Spleen (tissue), 13 donors: Measurements from ENCODE around the gene ASH1L. TPM values are rescaled to one million over a fixed set of nuclear protein-coding genes. Genes with fewer than 3 reads are reported as not detected.
"Not testable (repeated sequence)": the region's sequence is repeated elsewhere in the genome, so short reads cannot be mapped to it uniquely, and the experiment has no call there.

Experiments
- DNase-seq: peaks from one replicate; pipeline ENCODE4 v3.0.0-alpha.2; 2020
- H3K27ac ChIP-seq, 8 donors: fragments of 200-600 bp; sonication (generic) in 7 of 8; 1 replicate in 4 of 8; 2 replicates in 4 of 8; pipeline versions ENCODE4 v1.5.0 to v1.8.0; 2016 to 2021; ENCODE audit warnings: inconsistent platforms in 4 of 8, mild to moderate bottlenecking in 4 of 8, moderate library complexity in 1 of 8
- H3K27me3 ChIP-seq, 7 donors: fragments of 200-600 bp; sonication (generic) in 6 of 7; replicated peaks in 1 of 7; 1 replicate in 4 of 7; 2 replicates in 3 of 7; pipeline versions ENCODE4 v1.5.0 to v1.8.0; 2016 to 2021; ENCODE audit warnings: inconsistent platforms in 3 of 7, mild to moderate bottlenecking in 1 of 7
- H3K36me3 ChIP-seq, 6 donors: fragments of 200-600 bp; sonication (generic) in 5 of 6; 1 replicate in 4 of 6; 2 replicates in 2 of 6; pipeline versions ENCODE4 v1.5.0 to v1.8.0; 2016 to 2021; ENCODE audit warnings: inconsistent platforms in 2 of 6
- H3K4me1 ChIP-seq, 6 donors: fragments of 200-600 bp; sonication (generic) in 5 of 6; 1 replicate in 3 of 6; 2 replicates in 3 of 6; pipeline versions ENCODE4 v1.5.0 to v1.8.0; 2016 to 2021; ENCODE audit warnings: inconsistent platforms in 3 of 6
- H3K4me3 ChIP-seq, 8 donors: fragments of 200-600 bp; sonication (generic) in 7 of 8; 1 replicate in 4 of 8; 2 replicates in 4 of 8; pipeline versions ENCODE4 v1.5.0 to v1.8.0; 2016 to 2021; ENCODE audit warnings: inconsistent platforms in 4 of 8, mild to moderate bottlenecking in 4 of 8, moderate library complexity in 2 of 8
- H3K9me3 ChIP-seq, 8 donors: fragments of 200-600 bp; sonication (generic) in 7 of 8; 1 replicate in 4 of 8; 2 replicates in 4 of 8; pipeline versions ENCODE4 v1.5.0 to v1.8.0; 2016 to 2021; ENCODE audit warnings: inconsistent platforms in 4 of 8
- CTCF ChIP-seq, 11 experiments: fragments of 200-600 bp in 7 of 11; fragments of 450-650 bp in 4 of 11; sonication (generic) in 4 of 11; IDR thresholded peaks in 8 of 11; conservative IDR thresholded peaks in 3 of 11; 1 replicate in 7 of 11; 2 replicates in 4 of 11; pipeline versions ENCODE4 v1.4.0 to v1.8.0; 2016 to 2021; ENCODE audit warnings: antibody characterized with exemption in 11 of 11, inconsistent platforms in 4 of 11, mild to moderate bottlenecking in 1 of 11
- POLR2A ChIP-seq, 3 donors: fragments of 450-650 bp; IDR thresholded peaks; one replicate each; pipeline ENCODE4 v1.5.1; 2017; ENCODE audit warnings: antibody characterized with exemption in 3 of 3, mild to moderate bottlenecking in 1 of 3
- POLR2AphosphoS5 ChIP-seq, 3 donors: sonication (generic); formaldehyde crosslinking; IDR thresholded peaks; one replicate each; pipeline ENCODE4 v1.5.1; 2017; ENCODE audit warnings: antibody characterized with exemption in 3 of 3
- WGBS, 5 donors: extraction: QIAGEN DNeasy Blood & Tissue Kit in 3 of 5; methylation state at CpG; one replicate each; pipeline versions ENCODE4 v1.1.5 to v1.1.7; 2013 to 2018; 5-methylcytosine and 5-hydroxymethylcytosine counted together
- intact Hi-C: fragments of 100-400 bp; cut with DNase I; formaldehyde crosslinking; loops from one replicate; pipeline ENCODE4 v1.15.0; 2023; ENCODE audit warnings: low total_unique reads
- long read RNA-seq, 2 donors: transcript quantifications; one replicate each; lab custom pipeline, GENCODE V29; 2026
- polyA plus RNA-seq, 3 donors: library from polyadenylated mRNA; stranded (reverse); fragments of 200-250 nt; gene quantifications; one replicate each; pipeline ENCODE4 v1.2.1, GENCODE V29; 2013
- total RNA-seq, 7 donors: library from RNA; depleted of rRNA in 3 of 7; stranded (reverse); fragments of >200 nt in 3 of 7; fragmentation: NEBNext Ultra II Directional in 4 of 7; extraction: Animal tissue kit (Norgen Biotek cat#: 25700) in 4 of 7; gene quantifications; one replicate each; pipeline versions ENCODE4 v1.1.0 to v1.2.1, GENCODE V29; 2016 to 2021
- donor health status: healthy with polysubstance abuse.
- donor health status: DM: no; HTN: no; CAD: no; lungs with moderate emphysema.
- donor health status: DM: no; HTN: no; CAD: no.
- donor health status: Bipolar disorder and iron deficiency.
- donor health status: healthy.
- donor health status: DM: no; HTN: no; CAD: no.
- donor health status: DM: yes; HTN: yes; CAD: no.

The ASH1L gene
- total RNA-seq, result 10 to 100 TPM; 61.8 to 89.8 (median 75.5) TPM
- 1 to 10 TPM; 2.5 to 6.6 (median 3.1) TPM for polyA plus RNA-seq
- long read RNA-seq, donor 1, partial matches to known transcripts, result 0 of 1 reads
- long read RNA-seq, donor 1, other reads (novel, unspliced or antisense), result 0 of 1 reads
- long read RNA-seq, donor 2, result 0 reads

- TF ChIP-seq CTCF (IDR thresholded peaks at IDR 0.05 in 8 of 11, conservative IDR thresholded peaks at IDR 0.05 in 3 of 11) (peak in 4 of 11 experiments; percentile 7 to 17 (median 14)), POLR2A (IDR thresholded peaks at IDR 0.05) (peak; percentile 76 to 95 (median 94)), POLR2AphosphoS5 (IDR thresholded peaks at IDR 0.05) (peak; percentile 97 to 99 (median 99))
- WGBS, 5 donors, result 0 to 1% (median 1%) methylated on average over 56 to 86 of the region's 87 CpGs
- no peaks in the 10 kb centered on the region for H3K27me3 ChIP-seq
- DNase-seq, result peak; percentile 99
- H3K4me1 ChIP-seq, result peaks cover 33 to 64% (median 54%) of the 10 kb centered on the region in 6 donors
- no peaks in the 10 kb centered on the region for H3K9me3 ChIP-seq
- peaks cover 0 to 33% (median 3%) of the 10 kb centered on the region in 6 donors for H3K36me3 ChIP-seq
- peak within 1 kb of the TSS; percentile 66 to 96 (median 83) for H3K4me3 ChIP-seq
- intact Hi-C loops, result no loop called here
- H3K27ac ChIP-seq, result peak within 1 kb of the TSS; percentile 95 to 99 (median 98)
These were observed at the start of gene ASH1L for GRCh38 chr1:155562581-155563376. Gene ASH1L, minus strand, starts transcription at chr1:155562803. Its CDS starts 41,284 bp downstream, at chr1:155521519.

GRCh38 chr1:155610257-155610647, 47.6 kb upstream of the ASH1L start:
- H3K27me3 ChIP-seq, DNase-seq, H3K4me1 ChIP-seq, H3K9me3 ChIP-seq, intact Hi-C loops: not testable (repeated sequence)
- Histone ChIP-seq H3K4me3 (peak overlapping the region in 7 of 8 donors; percentile 65 to 94 (median 76)), H3K36me3 (peaks cover 0 to 26% (median 15%) of the 10 kb centered on the region in 6 donors), H3K27ac (peak overlapping the region in 3 of 8 donors; percentile 80 to 87 (median 85))
- TF ChIP-seq POLR2AphosphoS5 (IDR thresholded peaks at IDR 0.05), result peak in 1 of 3 donors; percentile 0
- 0% methylated on average over 2 to 4 of the region's 33 CpGs; no CpG with 5 or more reads in 2 of the 5 donors for WGBS, 5 donors

- H3K9me3 ChIP-seq, result no peaks in the 10 kb centered on the region
- H3K36me3 ChIP-seq, result peaks cover 0 to 20% (median 13%) of the 10 kb centered on the region in 6 donors
- H3K27me3 ChIP-seq, result no peaks in the 10 kb centered on the region
- intact Hi-C loops, result no loop called here
- H3K4me3 ChIP-seq, result peak within 1 kb of the TSS; percentile 55 to 94 (median 74)
- H3K4me1 ChIP-seq, result peaks cover 0 to 6% (median 4%) of the 10 kb centered on the region in 6 donors
- peak within 1 kb of the TSS; percentile 58 to 87 (median 80) for H3K27ac ChIP-seq
- DNase-seq, result peak; percentile 95
- WGBS, 5 donors, result 7 to 13% (median 7%) methylated on average over 30 to 46 of the region's 47 CpGs
- TF ChIP-seq POLR2AphosphoS5 (IDR thresholded peaks at IDR 0.05), result peak; percentile 84 to 87 (median 86)
- peak in 1 of 11 experiments; percentile 36 for TF ChIP-seq CTCF (IDR thresholded peaks at IDR 0.05 in 8 of 11, conservative IDR thresholded peaks at IDR 0.05 in 3 of 11)
- TF ChIP-seq POLR2A (IDR thresholded peaks at IDR 0.05), result no peak
These were observed 47.1 kb upstream of the ASH1L start, which contains the start of gene MSTO1 for GRCh38 chr1:155609515-155610256. Gene MSTO1, plus strand, starts transcription at chr1:155610218. Its CDS starts 31 bp downstream, at chr1:155610249.

GRCh38 chr1:155608888-155609225, 46.3 kb upstream of the ASH1L start:
- Histone ChIP-seq H3K4me1 (peaks cover 0 to 6% (median 4%) of the 10 kb centered on the region in 6 donors), H3K27ac (no peak overlapping the region), H3K9me3 (no peaks in the 10 kb centered on the region), H3K4me3 (no peak overlapping the region), H3K36me3 (peaks cover 0 to 16% (median 13%) of the 10 kb centered on the region in 6 donors), H3K27me3 (no peaks in the 10 kb centered on the region)
- no peak for DNase-seq
- intact Hi-C loops, result no loop called here
- TF ChIP-seq POLR2AphosphoS5 (IDR thresholded peaks at IDR 0.05) (no peak), POLR2A (IDR thresholded peaks at IDR 0.05) (no peak), CTCF (IDR thresholded peaks at IDR 0.05 in 8 of 11, conservative IDR thresholded peaks at IDR 0.05 in 3 of 11) (no peak)
- 96 to 98% (median 98%) methylated on average over 9 of the region's 9 CpGs for WGBS, 5 donors
